CD4-positive, alpha-beta T cell treated with Interleukin-4 for 1 hour (primary cell): ENCODE data around the gene PLS3.
A peak's percentile ranks its signal among the peaks of the same experiment; 100 is the strongest.
"Not testable (repeated sequence)": the region's sequence is repeated elsewhere in the genome, so short reads cannot be mapped to it uniquely, and the experiment has no call there.

Source experiments
- DNase-seq, 2 donors: peaks; one replicate each; pipeline ENCODE4 v3.0.0-alpha.2; 2020 to 2022

The PLS3 gene

DNA sequence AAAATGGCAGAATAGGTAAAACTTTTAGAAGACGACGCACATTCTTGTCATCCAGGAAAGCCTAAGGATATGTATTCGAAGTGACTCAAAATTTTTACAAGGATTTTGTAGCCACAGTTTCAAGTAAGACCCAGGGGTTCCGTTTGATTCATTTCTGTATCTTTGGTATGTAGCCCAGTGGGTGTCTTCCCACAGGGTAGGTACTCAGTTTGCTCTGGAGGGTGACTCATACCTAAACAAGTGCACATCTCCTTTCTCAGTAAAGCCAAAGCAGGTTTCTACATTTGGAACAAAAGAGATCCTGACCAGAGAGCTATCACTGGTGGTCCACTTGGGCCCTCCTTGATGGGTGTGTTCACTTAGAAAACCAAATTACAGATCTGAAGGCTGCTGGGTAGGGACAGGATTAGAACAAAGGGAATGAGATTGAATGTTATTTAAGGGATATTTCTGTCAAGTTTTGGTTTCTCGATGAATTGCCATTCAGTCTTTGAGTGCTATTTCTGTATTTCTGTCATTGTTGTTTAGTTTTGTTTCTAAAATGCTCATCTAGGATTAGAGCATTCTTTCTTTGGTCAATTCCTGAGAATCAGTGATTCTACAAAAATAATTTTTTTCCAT is 56.1 kb downstream of the PLS3 start:
- DNase-seq: no peak

DNA sequence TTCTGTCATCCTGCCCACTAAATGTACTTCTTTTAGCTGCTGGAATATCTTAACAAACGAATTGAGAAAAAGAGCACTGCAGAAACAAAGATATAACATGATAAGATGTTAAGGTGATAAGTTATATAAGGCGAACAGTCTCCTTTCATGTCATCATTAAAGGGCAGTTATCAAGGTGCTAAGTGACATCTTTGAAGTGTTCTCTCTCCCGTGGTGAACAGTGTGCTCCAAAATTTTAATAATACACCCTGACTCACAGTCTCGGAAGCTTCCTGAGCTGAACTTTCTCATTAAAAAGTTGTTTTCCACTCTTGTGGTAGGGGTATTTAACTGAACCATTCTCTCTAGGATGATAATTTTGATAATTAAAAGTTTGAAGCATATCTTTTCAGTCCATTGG is 61.6 kb downstream of the PLS3 start:
- DNase-seq: no peak

DNA sequence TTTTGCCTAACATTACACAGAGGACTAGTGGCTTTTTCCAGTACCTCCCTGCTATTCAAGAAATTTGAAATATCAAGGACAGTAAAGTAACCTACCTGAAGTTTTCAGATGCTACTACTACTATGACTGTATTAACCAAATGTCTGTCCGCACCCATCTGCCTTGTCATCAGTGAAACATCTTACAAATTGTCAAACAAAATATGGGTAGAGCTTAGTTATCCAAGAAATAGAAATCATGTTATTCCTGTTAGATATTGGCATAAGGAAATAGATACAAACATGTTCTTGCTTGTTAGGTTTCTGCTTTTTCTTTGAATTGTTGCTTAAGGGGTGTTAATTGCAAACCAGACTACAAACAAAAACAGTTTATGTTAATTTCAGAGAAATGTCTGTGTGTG is 63.9 kb downstream of the PLS3 start:
- no peak for DNase-seq

DNA sequence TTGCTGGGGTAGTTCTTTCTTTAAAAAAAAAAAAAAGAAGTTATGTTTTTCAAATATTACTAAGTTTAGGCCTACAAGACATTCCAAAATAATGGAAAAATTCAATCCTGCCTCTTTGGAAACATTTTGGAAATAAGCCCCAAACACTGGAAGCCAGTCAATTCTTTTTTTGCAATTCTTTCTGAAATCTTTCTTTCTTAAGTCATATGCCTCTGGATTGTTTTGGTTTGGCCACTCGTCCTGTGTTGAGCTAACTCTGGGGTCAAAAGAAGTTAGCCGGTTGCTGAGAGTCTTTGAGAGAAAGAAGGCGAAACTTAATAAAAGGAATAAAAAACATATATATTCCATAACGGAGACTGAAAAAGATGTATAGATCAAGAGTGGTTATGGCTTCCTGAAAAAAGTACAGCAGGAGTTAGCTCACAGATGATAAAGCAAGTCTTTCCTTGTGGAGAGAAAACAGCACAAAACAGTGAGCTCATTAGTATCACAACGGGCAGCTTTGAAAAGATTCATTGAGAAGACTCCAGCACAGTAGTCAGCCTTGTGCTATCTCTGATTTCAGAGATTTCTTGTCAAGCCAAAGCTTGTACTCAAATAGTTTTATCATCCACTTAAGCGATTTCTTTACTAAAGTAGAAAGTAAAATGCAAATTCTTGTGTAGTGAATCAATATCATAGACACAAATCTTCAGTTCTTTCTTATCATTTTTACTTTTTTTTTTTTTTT is 64.8 kb downstream of the PLS3 start:
- DNase-seq: no peak

DNA sequence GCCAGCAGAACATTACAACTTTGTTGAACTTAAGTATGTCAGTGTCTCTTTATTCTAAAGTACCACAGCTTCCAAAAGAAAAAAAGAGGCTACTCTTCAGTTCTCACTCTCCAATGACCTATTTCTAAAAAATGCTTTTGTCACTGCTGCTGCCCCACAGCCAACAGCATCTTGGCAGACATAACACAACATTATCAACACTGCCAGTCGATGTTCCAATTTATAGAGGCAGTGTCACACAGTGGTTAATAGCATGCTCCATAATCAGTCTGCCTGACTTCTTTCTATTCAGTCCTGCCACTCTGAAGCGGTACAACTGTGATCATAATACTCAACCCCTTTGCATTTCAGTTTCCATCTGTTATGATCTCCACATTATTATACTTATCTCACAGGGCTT is 69.2 kb downstream of the PLS3 start:
- DNase-seq: no peak

DNA sequence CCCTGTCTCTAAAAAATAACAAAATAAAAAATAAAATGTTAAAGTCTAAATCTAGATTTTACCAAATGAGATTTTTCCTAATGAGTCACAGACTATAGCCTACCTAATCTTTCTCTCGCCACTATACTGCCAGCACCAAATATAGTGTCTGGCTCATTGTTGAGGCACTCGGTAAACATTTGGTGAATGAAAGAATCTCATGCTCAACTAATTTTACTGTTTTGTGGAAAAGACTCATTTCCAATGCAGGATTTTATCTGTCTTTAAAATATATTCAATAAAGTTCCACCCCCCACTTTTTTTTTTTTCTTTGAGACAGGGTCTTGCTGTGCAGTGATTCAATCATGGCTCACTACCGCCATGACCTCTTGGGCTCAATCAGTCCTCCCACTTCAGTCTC is 71.5 kb downstream of the PLS3 start:
- DNase-seq: no peak

DNA sequence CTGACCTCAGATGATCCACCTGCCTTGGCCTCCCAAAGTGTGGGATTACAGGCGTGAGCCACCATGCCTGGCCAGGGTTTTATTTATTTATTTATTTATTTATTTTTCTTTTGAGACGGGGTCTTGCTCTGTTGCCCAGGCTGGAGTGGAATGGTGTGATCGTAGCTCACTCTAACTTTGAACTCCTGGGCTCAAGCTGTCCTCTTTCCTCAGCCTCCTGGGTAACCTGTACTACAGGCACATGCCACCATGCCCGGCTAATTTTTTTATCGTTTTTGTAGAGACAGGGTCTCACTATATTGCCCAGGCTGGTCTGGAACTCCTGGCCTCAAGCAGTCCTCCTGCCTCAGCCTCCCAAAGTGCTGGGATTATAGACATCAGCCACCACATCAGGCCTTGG is 72.4 kb downstream of the PLS3 start:
- not testable (repeated sequence) for DNase-seq

DNA sequence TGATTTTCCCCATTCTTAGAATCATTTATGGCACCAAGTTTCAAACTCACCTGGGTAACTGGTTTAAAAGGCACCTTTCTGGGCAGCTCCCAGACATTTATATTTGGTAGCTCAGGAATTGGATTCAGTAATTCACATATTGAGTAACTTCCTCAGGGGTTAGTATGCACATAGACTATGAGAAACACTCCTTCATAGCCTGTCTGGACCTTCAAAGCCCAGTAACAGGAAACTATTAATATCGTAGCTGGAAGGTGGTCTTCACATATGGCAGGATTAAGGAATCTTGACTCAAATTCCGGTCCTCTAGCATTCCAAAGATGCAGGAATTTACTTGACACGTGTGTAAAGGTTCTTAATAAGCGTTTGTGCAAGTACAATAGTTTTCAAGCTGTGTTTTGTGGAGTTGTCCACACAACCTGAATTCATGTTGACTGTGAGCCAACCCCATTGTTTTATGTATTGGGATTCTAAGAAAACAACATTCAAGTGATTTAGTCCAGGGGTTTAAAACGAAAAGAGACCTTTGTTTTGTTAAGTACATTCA is 78.4 kb downstream of the PLS3 start:
- no peak for DNase-seq

DNA sequence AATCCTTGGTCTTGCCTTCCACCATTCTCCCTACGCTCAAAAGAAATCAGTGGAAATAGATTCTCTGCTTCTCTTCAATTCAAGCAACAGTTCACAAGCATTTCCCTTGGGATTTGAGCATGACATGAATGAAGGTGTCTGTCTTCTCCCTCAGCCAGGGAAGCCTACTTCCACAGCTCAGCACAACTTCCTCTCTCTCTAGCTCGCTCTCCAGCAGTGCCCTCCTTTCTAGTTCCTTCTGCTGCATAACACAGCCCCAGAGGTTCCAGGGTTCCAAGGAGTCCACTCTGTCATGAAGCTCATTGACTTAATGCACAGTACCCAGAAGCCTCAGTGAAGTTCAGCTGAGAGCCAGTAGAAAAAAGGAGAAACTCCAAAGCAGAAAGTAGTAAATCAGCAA is 81.3 kb downstream of the PLS3 start:
- no peak for DNase-seq

DNA sequence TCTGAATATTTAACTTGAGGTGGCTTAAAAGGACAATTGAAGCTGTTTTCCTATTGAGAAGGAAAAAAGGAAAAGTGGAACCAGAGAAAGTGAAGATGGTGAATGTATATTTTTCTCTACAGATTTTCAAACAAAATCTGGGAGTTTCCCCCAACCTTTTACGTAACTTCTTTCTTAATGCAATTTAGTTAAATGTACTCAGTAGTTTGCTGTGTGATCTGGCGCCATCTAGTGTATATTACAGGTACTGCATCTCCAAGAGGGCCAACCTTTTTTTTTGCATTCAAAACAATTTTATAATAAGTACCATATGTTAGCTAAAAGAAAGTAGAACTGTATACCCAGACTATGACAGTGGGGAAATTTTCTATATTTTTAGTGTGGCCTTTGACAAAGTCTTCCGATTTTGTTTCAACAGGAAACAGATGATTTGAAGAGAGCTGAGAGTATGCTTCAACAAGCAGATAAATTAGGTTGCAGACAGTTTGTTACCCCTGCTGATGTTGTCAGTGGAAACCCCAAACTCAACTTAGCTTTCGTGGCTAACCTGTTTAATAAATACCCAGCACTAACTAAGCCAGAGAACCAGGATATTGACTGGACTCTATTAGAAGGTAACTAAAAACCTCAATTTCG is 82.0 kb downstream of the PLS3 start:
- DNase-seq: peak; percentile 16 to 32

DNA sequence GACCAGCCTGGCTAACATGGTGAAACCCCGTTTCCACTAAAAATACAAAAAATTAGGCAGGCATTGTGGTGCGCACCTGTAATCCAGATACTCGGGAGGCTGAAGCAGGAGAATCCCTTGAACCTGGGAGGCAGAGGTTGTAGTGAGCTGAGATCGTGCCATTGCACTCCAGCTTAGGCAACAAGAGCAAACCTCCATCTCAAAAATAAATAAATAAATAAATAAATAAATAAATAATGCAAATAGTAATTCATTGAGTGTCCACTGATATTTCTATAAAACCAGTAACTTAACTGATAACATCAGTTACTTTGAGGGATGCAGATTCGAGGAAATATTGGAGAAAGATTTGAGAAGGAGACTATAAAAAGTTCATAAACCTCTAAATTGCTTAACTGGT is 83.4 kb downstream of the PLS3 start:
- not testable (repeated sequence) for DNase-seq

DNA sequence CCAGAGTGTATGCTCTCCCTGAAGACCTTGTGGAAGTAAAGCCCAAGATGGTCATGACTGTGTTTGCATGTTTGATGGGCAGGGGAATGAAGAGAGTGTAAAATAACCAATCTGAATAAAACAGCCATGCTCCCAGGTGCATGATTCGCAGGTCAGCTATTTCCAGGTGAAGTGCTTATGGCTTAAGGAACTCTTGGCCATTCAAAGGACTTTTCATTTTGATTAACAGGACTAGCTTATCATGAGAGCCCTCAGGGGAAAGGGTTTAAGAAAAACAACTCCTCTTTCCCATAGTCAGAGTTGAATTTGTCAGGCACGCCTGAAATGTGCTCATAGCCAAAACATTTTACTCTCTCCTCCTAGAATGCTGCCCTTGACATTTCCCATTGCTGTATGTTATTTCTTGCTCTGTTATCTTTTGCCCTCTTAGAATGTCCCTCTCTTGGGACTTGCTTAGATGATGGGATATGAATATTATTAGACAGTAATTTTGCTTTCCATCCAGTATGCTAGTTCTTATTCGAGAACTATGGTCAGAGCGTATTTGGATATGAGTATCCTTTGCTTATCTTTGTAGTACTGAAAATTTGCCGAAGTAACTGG is 88.6 kb downstream of the PLS3 start:
- DNase-seq: no peak

DNA sequence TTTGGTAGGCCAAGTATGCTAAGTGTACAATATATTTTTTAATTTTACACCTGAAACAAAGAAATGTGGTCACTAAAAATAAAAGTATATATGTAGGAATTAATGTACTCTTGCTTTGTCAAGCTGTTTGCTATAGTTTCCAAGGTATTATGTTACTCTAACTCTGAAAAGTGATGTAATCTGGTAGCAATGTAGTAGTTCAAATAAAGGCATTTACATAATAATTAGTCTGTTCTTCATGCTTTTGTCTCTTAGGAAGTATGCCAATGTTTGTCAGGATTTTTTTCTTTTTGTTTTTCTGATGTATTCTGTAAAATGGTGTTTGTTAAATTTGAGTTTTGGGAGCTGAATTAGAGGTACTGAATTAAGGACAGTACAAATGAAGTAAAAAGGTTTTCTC is 89.5 kb downstream of the PLS3 start:
- DNase-seq: no peak

DNA sequence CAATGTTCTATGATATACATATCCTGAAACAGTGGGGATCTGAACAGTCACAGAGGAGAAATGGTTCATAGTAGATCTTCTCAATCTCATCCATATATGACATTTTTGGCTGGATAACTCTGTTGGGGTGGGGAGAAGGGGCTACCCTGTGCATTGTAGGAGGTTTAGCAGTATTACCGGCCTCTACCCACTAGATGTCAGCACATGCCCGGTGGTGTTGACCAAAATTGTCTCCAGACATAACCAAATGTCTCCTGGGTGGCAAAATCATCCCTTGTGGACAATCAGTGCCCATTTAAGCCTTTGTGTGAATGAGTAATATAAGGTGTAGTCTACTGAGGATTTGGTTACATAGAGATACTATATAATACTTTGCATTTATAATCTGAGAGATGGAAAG is 89.9 kb downstream of the PLS3 start:
- no peak for DNase-seq

DNA sequence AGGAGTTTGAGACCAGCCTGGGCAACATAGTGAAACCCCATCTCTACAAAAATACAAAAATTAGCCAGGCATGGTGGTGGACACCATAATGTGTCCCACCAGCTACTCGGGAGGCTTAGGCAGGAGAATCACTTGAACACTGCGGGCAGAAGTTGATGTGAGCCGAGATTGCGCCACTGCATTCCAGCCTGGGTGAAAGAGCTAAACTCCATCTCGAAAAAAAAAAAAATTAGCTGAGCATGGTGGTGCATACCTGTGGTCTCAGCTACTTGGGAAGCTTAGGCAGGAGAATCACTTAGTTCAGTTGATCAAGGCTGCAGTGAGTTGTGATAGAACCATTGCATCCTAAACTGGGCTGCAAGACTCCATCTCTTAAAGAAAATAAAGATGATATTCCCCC is 91.2 kb downstream of the PLS3 start:
- DNase-seq: no peak

DNA sequence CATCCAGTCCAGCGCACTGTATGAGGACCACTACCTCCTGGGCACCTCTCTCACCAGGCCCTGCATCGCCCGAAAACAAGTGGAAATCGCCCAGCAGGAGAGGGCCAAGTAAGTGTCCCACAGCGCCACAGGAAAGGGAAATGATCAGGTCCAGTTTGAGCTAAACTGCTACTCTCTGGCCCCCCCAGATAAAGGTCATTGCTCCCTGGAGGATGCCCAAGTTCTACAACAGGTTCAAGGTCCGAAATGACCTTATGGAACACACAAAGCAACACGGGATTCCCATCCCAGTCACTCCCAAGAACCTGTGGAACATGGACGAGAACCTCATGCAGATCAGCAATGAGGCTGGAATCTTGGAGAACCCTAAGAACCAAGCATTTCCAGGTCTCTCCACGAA is 104.1 kb downstream of the PLS3 start:
- no peak for DNase-seq

DNA sequence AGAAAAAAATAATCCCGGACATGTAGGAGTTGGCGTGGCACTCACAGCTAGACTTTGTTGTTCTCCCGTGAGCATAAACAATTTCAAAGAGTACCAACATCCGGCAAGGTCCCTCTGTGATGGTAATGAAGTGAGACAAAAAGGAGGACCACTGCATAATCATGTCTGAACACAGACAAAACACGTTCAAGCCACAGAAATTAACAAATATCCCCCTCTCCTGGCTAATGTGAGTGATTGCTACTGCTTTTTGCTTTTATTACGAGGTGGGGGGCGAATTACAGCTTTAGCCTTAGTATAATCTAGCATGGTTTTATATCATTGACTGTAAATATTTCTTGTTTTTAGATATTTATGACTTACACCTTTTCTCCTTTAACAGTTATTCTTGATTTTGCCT is 118.5 kb downstream of the PLS3 start:
- DNase-seq: no peak

DNA sequence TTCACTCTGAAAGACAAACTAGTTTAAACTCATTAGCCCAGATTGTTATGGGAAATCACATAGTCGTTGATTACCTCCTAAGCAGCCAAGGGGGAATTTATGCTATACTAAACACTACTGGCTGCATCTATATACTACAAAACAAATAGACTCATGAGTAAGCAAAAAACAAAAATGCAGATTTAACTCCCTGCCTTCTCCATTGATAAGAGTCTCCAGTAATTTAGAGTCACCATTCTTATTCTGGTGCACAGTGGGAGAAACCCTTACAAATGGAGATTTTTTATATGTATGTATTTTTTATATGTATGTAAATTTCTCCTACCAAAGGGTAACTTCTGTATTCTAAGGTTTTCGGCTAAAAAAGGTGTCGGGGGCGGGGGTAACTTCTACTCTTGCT is 126.6 kb downstream of the PLS3 start:
- DNase-seq: no peak

DNA sequence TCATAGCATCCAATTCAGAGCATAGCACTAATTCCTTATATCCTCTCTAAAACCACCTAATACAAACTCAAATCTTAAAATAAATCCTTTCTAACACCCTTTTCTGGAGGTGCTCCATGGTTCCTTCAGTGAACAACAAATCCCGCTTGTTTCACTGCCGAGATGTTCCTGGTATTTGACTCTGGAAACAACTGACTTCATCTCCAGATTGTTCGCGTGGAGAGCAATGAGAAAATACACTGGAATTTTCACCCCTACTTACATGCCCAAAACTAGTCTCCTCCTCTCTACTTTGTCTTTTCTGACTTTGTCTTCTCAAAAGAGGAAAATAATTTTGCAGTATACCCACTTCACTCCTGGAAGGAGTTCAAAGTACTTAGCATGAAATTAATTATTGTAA is 129.0 kb downstream of the PLS3 start:
- DNase-seq: no peak

DNA sequence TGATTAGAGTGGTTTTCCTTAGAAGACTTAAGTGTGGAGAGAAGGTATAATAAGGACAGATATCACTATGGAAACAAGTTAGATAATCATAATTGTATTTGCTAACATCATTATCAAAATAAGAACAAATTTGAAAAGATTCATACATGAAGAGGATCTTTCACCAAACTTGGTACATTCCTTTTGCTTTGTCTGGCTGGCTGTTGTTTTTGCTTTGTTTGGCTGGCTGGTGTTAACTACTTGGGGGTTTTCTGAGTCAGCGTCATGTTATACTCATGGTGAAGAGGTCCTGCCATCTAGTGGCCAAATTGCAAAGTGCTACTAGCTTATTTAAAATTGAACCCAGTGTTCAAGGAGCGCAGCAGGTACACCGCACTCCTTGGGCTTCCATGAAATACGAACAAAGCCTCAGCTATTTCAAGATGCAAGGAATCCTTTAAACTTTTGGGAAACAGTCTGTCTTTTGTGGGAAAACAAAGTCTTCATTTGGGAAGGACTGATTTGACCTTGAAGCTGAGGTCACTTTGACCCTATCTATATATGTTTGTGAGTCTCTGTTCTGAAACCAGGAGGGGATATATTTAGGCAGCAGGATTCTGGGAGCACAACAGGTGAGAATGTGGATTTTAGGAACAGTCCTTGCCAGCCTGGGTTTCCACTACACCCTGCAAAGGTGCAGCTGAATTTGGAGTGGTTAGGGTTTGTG is 129.7 kb downstream of the PLS3 start:
- DNase-seq: peak; percentile 6 to 28

DNA sequence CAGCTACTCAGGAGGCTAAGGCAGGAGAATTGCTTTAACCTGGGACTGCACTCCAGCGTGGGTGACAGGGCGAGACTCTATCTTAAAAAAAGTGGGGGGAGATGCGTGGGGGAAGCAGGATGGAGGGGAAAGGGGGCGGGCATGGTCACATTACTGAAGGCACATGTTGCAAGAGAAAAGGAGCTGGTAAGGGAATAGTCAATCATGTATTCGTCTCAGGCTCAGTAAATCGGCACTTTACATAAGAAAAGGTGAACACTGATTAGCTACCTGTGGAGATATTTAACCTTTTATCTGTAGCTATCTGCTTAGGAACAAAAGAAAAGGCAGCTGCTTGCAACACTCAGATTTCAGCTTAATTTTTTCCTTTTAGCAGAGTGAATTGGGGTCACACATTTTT is 132.5 kb downstream of the PLS3 start:
- DNase-seq: no peak

DNA sequence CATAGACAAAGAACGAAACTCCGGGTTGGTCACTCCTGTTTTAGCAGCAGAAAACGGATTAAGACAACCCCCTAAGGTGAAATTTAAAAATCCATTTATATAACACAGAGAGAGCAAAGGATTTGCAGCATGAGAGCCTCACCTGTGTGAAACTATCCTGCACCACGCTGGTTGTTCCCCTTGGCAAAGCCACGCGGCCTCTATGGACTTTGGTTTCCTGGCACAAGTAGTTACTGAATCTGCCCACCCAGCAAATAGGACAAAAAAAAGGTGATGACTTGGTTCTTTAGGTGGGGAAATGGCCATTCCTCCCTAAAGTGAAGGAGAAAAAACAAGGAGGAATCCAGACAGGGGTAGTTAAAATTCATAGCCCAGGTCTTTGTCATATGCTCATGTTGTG is 133.1 kb downstream of the PLS3 start:
- DNase-seq: no peak

DNA sequence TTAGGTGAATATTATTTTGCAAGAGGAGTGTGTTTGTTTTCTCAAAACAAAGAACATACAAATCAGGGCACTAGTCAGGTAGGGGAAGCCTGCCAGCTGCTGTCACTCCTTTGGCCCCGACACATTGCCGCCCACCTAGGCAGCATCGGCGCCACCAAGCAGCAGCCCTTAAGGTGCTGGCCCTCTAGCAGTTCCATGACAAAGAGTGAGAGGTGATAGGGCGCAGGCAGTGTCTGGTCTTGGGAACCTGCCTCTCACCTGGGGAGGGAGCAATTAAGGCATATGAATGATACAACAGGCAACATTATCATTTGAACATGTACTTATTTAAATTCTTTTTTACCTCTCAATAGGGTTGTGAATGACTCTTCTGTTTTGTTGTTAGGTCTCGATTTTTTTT is 135.1 kb downstream of the PLS3 start:
- no peak for DNase-seq
